CD4-positive, alpha-beta memory T cell (primary cell): ENCODE results near the gene RPRD1B. TPM values are rescaled to one million over a fixed set of nuclear protein-coding genes. Genes with fewer than 3 reads are reported as not detected.

Source experiments
- CTCF ChIA-PET: fragments of 350-600 bp; sonication (Branson Sonifier 250); formaldehyde crosslinking; loops from one replicate; lab custom pipeline; 2021; ENCODE audit warnings: inconsistent platforms; ENCODE audit not compliant: partially characterized antibody; lab: Charles Lee
- POLR2A ChIA-PET: fragments of 350-600 bp; sonication (Branson Sonifier 250); formaldehyde crosslinking; loops from one replicate; lab custom pipeline; 2021; ENCODE audit not compliant: partially characterized antibody; lab: Charles Lee
- DNase-seq, 5 donors: peaks; one replicate each; pipeline versions ENCODE4 v3.0.0 to v3.0.0-alpha.2; 2020 to 2022; ENCODE audit warnings: mixed read lengths in 1 of 5
- H3K27ac ChIP-seq: one replicate; pipeline ENCODE4 v1.7.0; 2013; ENCODE audit warnings: low read depth, low read length
- H3K27me3 ChIP-seq: 2 replicates; pipeline ENCODE4 v1.7.0; 2013; ENCODE audit warnings: mild to moderate bottlenecking, low read length, moderate library complexity; ENCODE audit not compliant: insufficient read depth
- H3K36me3 ChIP-seq: 2 replicates; pipeline ENCODE4 v1.7.0; 2013; ENCODE audit warnings: mild to moderate bottlenecking, low read length, moderate library complexity; ENCODE audit not compliant: insufficient read depth
- H3K4me1 ChIP-seq: 2 replicates; pipeline ENCODE4 v1.7.0; 2013; ENCODE audit warnings: mild to moderate bottlenecking, low read length, moderate library complexity; ENCODE audit not compliant: insufficient read depth
- H3K4me3 ChIP-seq, 2 donors: one replicate each; pipeline ENCODE4 v1.7.0; 2013; ENCODE audit warnings: low read length in 2 of 2, mild to moderate bottlenecking in 1 of 2
- H3K9me3 ChIP-seq, 2 donors: one replicate each; pipeline ENCODE4 v1.7.0; 2013; ENCODE audit warnings: low read length in 2 of 2, control low read depth in 1 of 2; ENCODE audit not compliant: control insufficient read depth in 1 of 2
- H3K27ac Mint-ChIP-seq, 7 donors: one replicate each; pipeline ENCODE4 v1.8.0; 2020 to 2021; ENCODE audit warnings: mixed read lengths in 7 of 7, mild to moderate bottlenecking in 6 of 7, inconsistent platforms in 3 of 7, moderate library complexity in 3 of 7
- H3K27me3 Mint-ChIP-seq, 2 donors: one replicate each; pipeline ENCODE4 v1.8.0; 2020 to 2021; ENCODE audit warnings: mixed read lengths in 2 of 2
- H3K36me3 Mint-ChIP-seq, 2 donors: one replicate each; pipeline ENCODE4 v1.8.0; 2020 to 2021; ENCODE audit warnings: mixed read lengths in 2 of 2, inconsistent platforms in 1 of 2, mild to moderate bottlenecking in 1 of 2
- H3K4me1 Mint-ChIP-seq, 4 donors: one replicate each; pipeline ENCODE4 v1.8.0; 2020 to 2021; ENCODE audit warnings: mixed read lengths in 4 of 4, mild to moderate bottlenecking in 1 of 4
- H3K4me3 Mint-ChIP-seq, 8 donors: one replicate each; pipeline ENCODE4 v1.8.0; 2020 to 2021; ENCODE audit warnings: mixed read lengths in 8 of 8, mild to moderate bottlenecking in 7 of 8, moderate library complexity in 6 of 8, inconsistent platforms in 3 of 8
- H3K9me3 Mint-ChIP-seq, 8 donors: one replicate each; pipeline ENCODE4 v1.8.0; 2020 to 2021; ENCODE audit warnings: mixed read lengths in 8 of 8, mild to moderate bottlenecking in 5 of 8, inconsistent platforms in 3 of 8, moderate library complexity in 1 of 8
- intact Hi-C: fragments of 100-400 bp; cut with micrococcal nuclease; formaldehyde crosslinking; loops from one replicate; pipeline ENCODE4 v1.15.1; 2023
- polyA plus RNA-seq, 2 donors: library from polyadenylated mRNA; unstranded; fragments of 300-500 nt; fragmentation: Illumina TruSeq; gene quantifications; one replicate each; pipeline ENCODE4 v1.2.3, GENCODE V29; 2021
- total RNA-seq, 2 experiments: library from RNA; stranded (reverse); gene quantifications; one replicate each; pipeline ENCODE4 v1.2.3, GENCODE V29; 2021

The RPRD1B gene
- total and polyA plus RNA-seq, 4 experiments from 2014 or later, result 3.7 to 43.8 (median 24.7) TPM

- Histone ChIP-seq H3K4me1 (no peaks in the 10 kb centered on the region), H3K27ac (no peak overlapping the region), H3K4me3 (no peak overlapping the region), H3K9me3 (no peaks in the 10 kb centered on the region), H3K27me3 (no peaks in the 10 kb centered on the region), H3K36me3 (peaks cover 36% of the 10 kb centered on the region)
- no peak for DNase-seq
- Mint-ChIP-seq H3K4me1 (peaks cover 14 to 21% (median 17%) of the 10 kb centered on the region in 4 donors), H3K9me3 (no peaks in the 10 kb centered on the region), H3K27ac (peak overlapping the region in 4 of 7 donors; percentile 7 to 45 (median 38)), H3K36me3 (peaks cover 51 to 88% of the 10 kb centered on the region in 2 donors), H3K4me3 (no peak overlapping the region), H3K27me3 (no peaks in the 10 kb centered on the region)
- ChIA-PET CTCF (interaction anchor here (0.9 to 2.9 kb wide), 15 partner anchors 8 to 149 kb away, joined by 3 to 17 read pairs (median 5); no protein-coding TSS in a partner anchor), POLR2A (interaction anchor here (1.0 to 1.3 kb wide), 3 partner anchors 13 to 399 kb away, joined by 3 to 4 read pairs (median 3); partner anchors contain the start of gene RALGAPB)
- intact Hi-C loops, result loop anchor here (1.0 kb wide), 1 partner anchor 149 kb away; no protein-coding TSS in a partner anchor
Measured at GRCh38 chr20:38072898-38073297, 39.4 kb downstream of the RPRD1B start.

- intact Hi-C loops, result loop anchor here (1.0 kb wide), 1 partner anchor 149 kb away; no protein-coding TSS in a partner anchor
- peaks cover 33% of the 10 kb centered on the region for H3K36me3 ChIP-seq
- peaks cover 0 to 1% (median 0%) of the 10 kb centered on the region in 8 donors for H3K9me3 Mint-ChIP-seq
- no peak overlapping the region for H3K4me3 Mint-ChIP-seq
- ChIA-PET CTCF (interaction anchor here (0.8 to 3.1 kb wide), 19 partner anchors 8 to 148 kb away, joined by 3 to 17 read pairs (median 4); no protein-coding TSS in a partner anchor), POLR2A (interaction anchor here (1.0 to 1.3 kb wide), 3 partner anchors 12 to 399 kb away, joined by 3 to 4 read pairs (median 3); partner anchors contain the start of gene RALGAPB)
- peak; percentile 17 to 39 (median 33) for DNase-seq
- no peak overlapping the region for H3K4me3 ChIP-seq
- H3K4me1 Mint-ChIP-seq, result peaks cover 14 to 23% (median 20%) of the 10 kb centered on the region in 4 donors
- H3K27me3 ChIP-seq, result no peaks in the 10 kb centered on the region
- H3K27ac Mint-ChIP-seq, result peak overlapping the region in 6 of 7 donors; percentile 7 to 64 (median 37)
- no peaks in the 10 kb centered on the region for H3K27me3 Mint-ChIP-seq
- no peaks in the 10 kb centered on the region for H3K4me1 ChIP-seq
- no peak overlapping the region for H3K27ac ChIP-seq
- peaks cover 52 to 86% of the 10 kb centered on the region in 2 donors for H3K36me3 Mint-ChIP-seq
- H3K9me3 ChIP-seq, result no peaks in the 10 kb centered on the region
Measured at GRCh38 chr20:38073307-38074071, 39.9 kb downstream of the RPRD1B start.

GRCh38 chr20:38075161-38075998, 41.8 kb downstream of the RPRD1B start:
- CTCF ChIA-PET, result interaction anchor here (1.1 to 3.1 kb wide), 7 partner anchors 8 to 146 kb away, joined by 3 to 16 read pairs (median 4); no protein-coding TSS in a partner anchor
- no peaks in the 10 kb centered on the region for H3K27me3 ChIP-seq
- POLR2A ChIA-PET, result interaction anchor here (1.0 kb wide), 1 partner anchor 8 kb away, joined by 3 read pairs; no protein-coding TSS in a partner anchor
- DNase-seq, result no peak
- intact Hi-C loops, result no loop called here
- H3K4me3 ChIP-seq, result no peak overlapping the region
- H3K27me3 Mint-ChIP-seq, result no peaks in the 10 kb centered on the region
- H3K27ac Mint-ChIP-seq, result peak overlapping the region in 4 of 7 donors; percentile 1 to 46 (median 31)
- no peak overlapping the region for H3K4me3 Mint-ChIP-seq
- H3K9me3 Mint-ChIP-seq, result peaks cover 0 to 1% (median 0%) of the 10 kb centered on the region in 8 donors
- no peak overlapping the region for H3K27ac ChIP-seq
- H3K9me3 ChIP-seq, result no peaks in the 10 kb centered on the region
- H3K36me3 ChIP-seq, result peaks cover 23% of the 10 kb centered on the region
- peaks cover 14 to 28% (median 23%) of the 10 kb centered on the region in 4 donors for H3K4me1 Mint-ChIP-seq
- H3K4me1 ChIP-seq, result no peaks in the 10 kb centered on the region
- H3K36me3 Mint-ChIP-seq, result peaks cover 55 to 85% of the 10 kb centered on the region in 2 donors

GRCh38 chr20:38076548-38076947, 43.0 kb downstream of the RPRD1B start:
- no peak for DNase-seq
- intact Hi-C loops, result no loop called here
- Mint-ChIP-seq H3K36me3 (peaks cover 55 to 85% of the 10 kb centered on the region in 2 donors), H3K27me3 (no peaks in the 10 kb centered on the region), H3K27ac (no peak overlapping the region), H3K9me3 (peaks cover 0 to 1% (median 0%) of the 10 kb centered on the region in 8 donors), H3K4me3 (no peak overlapping the region), H3K4me1 (peaks cover 23 to 37% (median 27%) of the 10 kb centered on the region in 4 donors)
- Histone ChIP-seq H3K4me1 (no peaks in the 10 kb centered on the region), H3K9me3 (no peaks in the 10 kb centered on the region), H3K27me3 (no peaks in the 10 kb centered on the region), H3K4me3 (no peak overlapping the region), H3K36me3 (peaks cover 15% of the 10 kb centered on the region), H3K27ac (no peak overlapping the region)
- ChIA-PET POLR2A (no interaction called here), CTCF (interaction anchor here (1.1 to 3.1 kb wide), 2 partner anchors 10 to 145 kb away, joined by 3 to 16 read pairs; no protein-coding TSS in a partner anchor)

GRCh38 chr20:38078084-38078483, 44.5 kb downstream of the RPRD1B start:
- Histone ChIP-seq H3K36me3 (peaks cover 15% of the 10 kb centered on the region), H3K4me1 (no peaks in the 10 kb centered on the region), H3K4me3 (no peak overlapping the region), H3K9me3 (no peaks in the 10 kb centered on the region), H3K27ac (no peak overlapping the region), H3K27me3 (no peaks in the 10 kb centered on the region)
- DNase-seq, result no peak
- CTCF ChIA-PET, result no interaction called here
- Mint-ChIP-seq H3K4me3 (no peak overlapping the region), H3K27me3 (no peaks in the 10 kb centered on the region), H3K9me3 (peaks cover 0 to 1% (median 0%) of the 10 kb centered on the region in 8 donors), H3K4me1 (peaks cover 26 to 32% (median 29%) of the 10 kb centered on the region in 4 donors), H3K27ac (no peak overlapping the region), H3K36me3 (peaks cover 48 to 84% of the 10 kb centered on the region in 2 donors)
- POLR2A ChIA-PET, result no interaction called here
- intact Hi-C loops, result no loop called here

- no peaks in the 10 kb centered on the region for H3K27me3 ChIP-seq
- DNase-seq, result no peak
- Mint-ChIP-seq H3K9me3 (peaks cover 0 to 1% (median 0%) of the 10 kb centered on the region in 8 donors), H3K4me3 (peak overlapping the region in 1 of 8 donors; percentile 5), H3K27me3 (no peaks in the 10 kb centered on the region), H3K36me3 (peaks cover 44 to 84% of the 10 kb centered on the region in 2 donors), H3K27ac (peak overlapping the region in 2 of 7 donors; percentile 39 to 40), H3K4me1 (peaks cover 21 to 26% (median 24%) of the 10 kb centered on the region in 4 donors)
- H3K9me3 ChIP-seq, result no peaks in the 10 kb centered on the region
- intact Hi-C loops, result no loop called here
- POLR2A ChIA-PET, result no interaction called here
- no peak overlapping the region for H3K27ac ChIP-seq
- H3K4me1 ChIP-seq, result no peaks in the 10 kb centered on the region
- H3K36me3 ChIP-seq, result peaks cover 19% of the 10 kb centered on the region
- CTCF ChIA-PET, result no interaction called here
- H3K4me3 ChIP-seq, result no peak overlapping the region
Measured at GRCh38 chr20:38079353-38079752, 45.8 kb downstream of the RPRD1B start.
